ENCODE measurements around the gene SYNE1.
"Not testable (repeated sequence)": the region's sequence is repeated elsewhere in the genome, so short reads cannot be mapped to it uniquely, and the experiment has no call there.

SYNE1 gene

DNA sequence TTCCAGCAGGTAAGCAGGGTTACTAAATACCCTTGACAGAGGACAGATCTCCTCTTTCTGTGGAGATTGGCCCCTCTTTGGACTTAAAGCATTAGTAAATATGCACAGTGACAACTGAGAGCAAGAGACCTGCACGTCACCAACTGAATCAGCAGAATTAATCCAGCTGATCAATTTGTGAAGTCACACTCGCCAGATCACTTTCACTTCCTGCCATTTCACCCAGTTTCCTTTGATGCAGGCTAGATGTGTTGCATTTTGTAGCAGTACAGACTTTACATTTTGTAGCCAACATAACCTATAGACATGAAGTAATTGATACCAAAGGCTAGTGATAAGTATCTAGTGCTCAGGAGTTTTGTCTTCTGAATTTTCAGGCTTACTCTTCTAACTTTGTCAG, 11.9 kb downstream of the SYNE1 start:
- no peak for DNase-seq

DNA sequence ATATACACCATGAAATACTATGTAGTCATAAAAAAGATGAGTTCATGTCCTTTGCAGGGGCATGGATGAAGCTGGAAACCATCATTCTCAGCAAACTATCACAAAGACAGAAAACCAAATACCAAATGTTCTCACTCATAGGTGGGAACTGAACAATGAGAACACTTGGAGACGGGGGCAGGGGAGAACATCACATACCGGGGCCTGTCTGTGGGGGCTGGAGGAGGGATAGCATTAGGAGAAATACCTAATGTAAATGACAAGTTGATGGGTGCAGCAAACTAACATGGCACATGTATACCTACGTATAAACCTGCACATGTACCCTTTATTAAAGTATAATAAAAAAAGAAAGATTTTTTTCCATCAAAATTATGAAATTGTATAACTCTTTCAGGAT, 22.4 kb downstream of the SYNE1 start:
- not testable (repeated sequence) for DNase-seq

DNA sequence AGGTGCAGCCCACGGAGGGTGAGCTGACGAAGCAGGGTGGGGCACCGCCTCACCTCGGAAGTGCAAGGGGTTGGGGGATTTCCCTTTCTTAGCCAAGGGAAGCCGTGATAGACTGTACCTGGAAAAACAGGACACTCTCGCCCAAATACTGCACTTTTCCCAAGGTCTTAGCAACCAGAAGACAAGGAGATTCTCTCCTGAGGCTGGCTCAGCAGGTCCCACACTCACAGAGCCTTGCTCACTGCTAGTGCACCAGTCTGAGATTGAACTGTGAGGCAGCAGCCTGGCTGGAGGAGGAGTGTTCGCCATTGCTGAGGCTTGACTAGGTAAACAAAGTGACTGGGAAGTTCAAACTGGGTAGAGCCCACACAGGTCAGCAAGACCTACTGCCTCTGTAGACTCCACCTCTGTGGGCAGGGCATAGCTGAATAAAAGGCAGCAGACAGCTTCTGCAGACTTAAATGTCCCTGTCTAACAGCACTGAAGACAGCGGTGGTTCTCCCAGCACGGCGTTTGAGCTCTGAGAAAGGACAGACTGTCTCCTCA, 28.0 kb downstream of the SYNE1 start:
- DNase-seq = no peak

DNA sequence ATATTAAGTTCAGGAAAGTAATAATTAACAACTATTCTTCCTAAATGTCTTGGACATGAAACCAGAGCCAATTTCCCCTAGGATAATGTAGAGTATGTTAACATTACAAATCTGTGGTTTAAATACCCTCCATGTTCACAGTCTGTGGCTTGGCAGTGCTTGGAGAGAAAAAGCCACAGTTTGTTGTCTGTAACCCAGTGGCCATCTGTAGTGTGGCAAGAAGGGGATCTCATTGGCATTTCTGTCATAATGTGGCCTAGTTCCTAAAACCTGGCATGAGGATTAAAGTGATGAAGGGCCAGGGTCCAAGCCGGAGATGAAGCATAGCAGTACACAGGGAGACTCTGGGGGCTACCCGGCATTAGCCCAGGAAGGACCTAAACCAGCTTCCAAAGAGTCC, 31.2 kb downstream of the SYNE1 start:
- DNase-seq = no peak

DNA sequence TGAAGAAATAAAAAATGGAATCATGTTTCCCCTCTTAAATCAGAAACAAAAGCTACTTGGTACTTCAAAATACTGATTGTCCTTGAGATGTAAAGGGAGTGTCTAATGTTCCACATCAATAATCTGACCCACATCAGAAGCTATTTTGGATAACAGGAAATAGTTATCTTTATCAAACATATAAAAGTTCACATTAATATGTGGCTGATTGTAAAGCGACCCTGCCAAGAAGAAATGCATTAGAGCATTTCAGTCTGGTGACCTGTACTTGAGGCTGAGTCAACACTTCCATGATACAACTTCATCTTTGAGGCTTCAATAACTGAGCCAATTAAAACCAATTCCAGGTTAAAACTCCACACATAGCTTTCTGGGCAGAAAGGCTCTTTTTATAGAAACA, 31.8 kb downstream of the SYNE1 start:
- DNase-seq = no peak

DNA sequence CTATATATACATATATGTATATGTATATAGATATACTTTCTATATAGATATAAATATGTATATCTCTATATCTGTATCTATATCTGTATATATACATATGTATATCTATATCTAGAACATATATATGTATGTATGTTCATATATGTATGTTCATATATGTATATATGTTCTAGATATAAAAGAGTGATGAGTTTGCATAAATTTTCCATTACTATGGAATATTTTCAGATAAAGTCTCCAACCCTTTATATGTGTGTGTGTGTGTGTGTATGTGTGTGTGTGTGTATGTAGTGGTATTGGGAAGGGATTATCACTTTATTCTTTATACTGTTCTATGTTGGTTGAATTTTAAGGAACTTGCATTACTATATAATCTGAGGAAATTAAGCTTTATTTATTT, 33.3 kb downstream of the SYNE1 start:
- no peak for DNase-seq

DNA sequence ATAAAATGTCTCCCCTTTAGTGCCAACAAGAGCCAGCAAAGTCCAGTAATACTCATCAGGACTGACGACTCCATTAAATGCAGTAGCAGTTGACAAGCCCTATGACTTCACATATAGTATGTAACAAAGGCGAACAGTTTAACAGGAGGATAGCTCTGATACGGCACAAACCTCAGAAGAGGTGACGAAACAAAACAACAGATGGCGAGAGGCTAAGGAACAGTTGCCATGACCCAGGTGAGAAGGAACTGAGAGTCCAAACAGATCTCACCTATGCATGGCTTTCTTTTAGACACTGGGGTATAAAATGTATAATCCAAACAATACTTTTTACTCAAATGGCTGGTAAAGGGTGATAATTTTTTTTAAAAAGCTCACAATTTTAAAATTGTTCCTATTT, 37.1 kb downstream of the SYNE1 start:
- no peak for DNase-seq

DNA sequence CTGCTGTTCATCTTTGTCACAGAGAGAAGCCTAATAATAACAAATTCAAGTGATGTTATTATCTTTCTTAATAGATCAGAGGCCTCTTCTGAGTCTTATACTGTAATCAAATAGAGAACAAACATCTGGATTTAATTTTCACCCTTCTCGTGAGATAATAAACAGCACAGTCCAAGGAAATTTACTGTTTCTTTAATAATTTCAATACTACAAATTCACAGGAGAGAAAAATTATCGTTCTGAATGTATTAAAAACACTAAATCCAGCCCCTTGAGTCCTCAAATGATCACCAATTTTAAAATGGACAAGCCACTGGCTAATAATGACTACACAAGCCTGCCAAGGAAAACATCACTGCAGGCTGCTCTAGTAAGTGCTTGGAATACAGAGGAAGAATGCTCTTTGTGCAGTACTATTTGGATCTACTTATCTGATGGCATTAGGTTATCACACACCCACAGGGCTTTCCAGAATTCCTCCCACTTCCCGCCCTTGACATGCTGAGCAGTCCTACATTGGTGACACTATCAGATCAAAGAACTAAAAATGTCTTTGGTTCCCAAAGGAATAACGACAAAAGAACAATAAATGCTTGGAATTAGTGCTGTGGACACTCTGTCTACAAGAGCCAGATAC, 38.1 kb downstream of the SYNE1 start:
- no peak for DNase-seq

DNA sequence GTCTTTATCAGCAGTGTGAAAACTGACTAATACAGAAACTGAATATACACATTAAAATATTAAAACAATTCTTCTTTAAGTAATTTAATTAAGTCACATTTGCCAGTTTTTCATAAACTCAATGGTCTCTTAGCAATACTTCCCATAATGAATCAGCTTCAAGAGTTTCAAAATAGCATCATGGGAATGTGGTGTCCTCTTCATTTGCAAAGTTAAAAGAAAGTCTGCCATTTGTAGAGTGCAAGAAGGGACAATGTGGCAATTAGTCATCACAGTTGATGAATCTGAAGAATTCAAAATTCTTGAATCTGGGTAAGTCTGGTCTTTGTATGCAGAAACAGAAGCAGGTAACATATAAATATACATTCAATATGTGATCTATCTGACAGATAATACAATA, 38.7 kb downstream of the SYNE1 start:
- DNase-seq = no peak

DNA sequence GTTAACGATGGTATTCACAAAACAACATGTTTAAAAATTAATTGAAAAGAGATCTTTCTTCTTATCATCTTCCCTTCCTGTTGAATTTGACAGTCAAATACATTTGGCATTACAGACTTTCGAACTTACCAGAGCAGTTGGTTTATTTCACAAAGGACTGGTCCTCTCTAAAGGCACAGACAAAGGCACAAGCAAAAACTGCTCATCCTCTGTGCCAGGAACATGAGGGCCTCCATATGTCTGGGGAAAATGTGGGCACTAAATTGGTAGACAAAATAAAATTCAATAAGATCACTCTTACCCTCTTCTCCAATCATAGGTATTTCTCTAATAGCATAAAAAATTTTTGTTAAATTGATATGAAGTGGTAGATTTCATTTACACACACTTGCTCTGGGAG, 40.4 kb downstream of the SYNE1 start:
- no peak for DNase-seq

DNA sequence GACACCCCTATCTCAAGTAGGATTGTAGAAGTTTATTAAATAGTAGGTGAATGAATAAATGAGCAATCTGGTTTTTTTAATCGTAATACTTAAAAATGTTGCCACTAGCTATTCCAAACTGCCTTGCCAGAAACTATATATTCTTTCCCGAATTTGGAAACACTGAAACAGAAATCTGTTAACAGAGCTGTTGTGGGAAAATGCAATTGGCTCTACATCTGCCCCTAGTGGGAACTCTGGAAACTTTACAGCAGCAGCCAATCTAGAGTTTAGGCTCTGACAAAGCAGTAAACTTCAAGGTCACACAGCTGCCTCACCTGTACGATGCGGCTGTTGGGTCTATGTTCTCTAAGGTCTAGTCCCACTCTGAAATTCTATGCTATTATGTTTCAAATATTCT, 41.7 kb downstream of the SYNE1 start:
- no peak for DNase-seq

DNA sequence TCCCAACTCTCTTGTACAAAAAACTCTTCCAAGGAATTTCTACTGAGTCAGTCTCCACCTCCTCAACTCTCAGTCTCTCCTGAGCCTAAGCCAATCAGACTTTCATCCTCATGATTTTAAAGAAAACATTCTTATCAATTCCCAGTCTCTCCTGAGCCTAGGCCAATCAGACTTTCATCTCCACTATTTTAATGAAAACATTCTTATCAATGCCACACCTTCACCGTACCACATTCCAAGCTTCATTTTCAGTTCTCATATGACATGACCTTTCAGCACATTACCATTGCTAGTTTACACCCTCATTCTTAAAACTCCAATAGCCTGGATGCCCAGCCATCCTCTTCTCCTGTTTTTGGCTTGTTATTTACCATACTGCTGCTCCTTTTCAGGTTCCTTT, 42.5 kb downstream of the SYNE1 start:
- no peak for DNase-seq

DNA sequence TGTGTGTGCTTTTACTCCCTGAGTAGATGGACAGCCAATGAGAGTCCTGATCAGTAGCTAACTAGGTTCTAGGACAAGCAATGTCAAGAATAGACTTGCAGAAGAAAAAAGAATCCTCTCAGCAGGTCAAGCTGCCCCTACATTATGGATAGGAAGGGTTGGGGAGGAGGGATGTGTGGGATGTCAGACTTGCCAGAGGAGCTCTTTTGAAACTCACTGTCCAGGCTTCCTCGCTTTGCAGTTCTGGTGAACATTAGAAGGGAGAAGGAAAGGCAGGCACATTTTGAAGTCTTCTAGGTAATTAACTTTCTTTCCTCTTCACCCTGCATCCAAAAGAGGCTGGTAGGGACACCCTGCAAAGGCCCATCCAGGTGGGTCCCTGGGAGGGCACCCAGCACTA, 48.7 kb downstream of the SYNE1 start:
- no peak for DNase-seq

DNA sequence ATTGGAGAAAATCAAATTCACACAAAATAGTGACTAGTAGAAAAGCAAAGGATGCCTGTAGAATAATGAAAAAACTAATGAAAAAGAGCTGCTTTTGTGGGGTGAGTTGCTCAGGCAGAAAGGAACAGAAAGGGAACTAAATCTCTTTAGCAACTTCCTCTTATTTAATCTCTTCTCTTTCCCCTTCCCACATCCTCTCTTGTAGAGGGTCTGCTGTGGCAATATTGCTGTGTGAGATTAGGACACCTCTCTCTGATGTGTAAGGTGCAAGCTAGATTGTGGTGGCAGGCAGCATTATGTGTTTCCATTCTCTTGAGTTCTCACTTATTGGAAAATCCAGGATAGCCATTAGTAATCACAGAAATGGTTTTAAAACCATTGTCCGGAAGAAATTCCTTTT, 49.7 kb downstream of the SYNE1 start:
- no peak for DNase-seq

DNA sequence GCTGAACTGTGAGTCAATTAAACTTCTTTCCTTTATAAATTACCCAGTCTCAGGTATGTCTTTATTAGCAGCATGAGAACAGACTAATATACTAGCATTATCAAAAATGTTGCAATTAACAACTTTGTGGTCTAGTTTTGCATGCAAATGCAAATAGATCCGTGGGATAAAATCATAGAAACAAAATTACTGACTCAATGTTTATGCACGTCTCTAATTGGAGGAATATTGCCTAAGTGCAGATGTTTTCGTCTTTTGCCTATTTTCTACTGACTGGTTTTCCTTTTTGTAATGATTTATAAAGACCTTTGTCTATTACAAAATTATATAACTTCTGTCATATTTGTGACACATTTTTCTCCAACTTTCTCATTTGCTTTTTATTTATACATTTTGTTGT, 51.9 kb downstream of the SYNE1 start:
- no peak for DNase-seq

DNA sequence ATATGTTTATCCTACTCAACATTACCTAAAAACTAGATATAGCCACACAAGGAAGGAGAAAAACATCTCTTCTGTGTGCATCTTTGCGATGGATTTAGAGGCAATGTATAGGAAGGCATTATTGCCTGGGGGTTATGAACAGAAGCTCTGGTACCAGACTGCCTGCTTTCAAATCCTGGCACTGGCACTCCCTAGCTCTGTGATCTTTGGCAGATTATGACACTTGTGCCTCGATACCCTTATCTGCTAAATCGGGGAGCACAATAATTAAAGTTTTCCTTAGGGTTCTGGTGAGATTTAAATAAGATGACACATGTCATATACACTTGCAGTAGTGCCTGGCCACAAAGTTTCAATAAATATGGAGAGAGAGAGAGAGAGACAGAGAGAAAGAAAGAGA, 53.3 kb downstream of the SYNE1 start:
- no peak for DNase-seq

DNA sequence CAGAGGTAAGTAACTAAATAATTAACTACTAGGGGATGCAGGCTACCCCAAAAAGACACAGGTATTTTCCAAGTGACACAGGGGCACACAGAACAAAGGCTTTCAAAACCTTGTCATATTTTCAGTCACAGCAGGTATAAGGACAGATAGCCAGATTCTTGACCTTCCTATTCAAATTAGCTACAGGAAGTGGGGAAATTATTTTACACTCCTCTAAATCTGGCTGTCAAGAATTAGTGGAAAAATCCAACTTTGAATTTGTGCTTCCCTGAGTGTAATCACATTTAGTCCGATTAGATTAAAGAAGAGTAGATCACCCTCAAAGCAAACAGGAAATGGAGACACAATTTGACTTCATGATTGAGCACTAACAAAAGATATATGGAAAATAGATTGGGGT, 60.6 kb downstream of the SYNE1 start:
- DNase-seq = no peak

DNA sequence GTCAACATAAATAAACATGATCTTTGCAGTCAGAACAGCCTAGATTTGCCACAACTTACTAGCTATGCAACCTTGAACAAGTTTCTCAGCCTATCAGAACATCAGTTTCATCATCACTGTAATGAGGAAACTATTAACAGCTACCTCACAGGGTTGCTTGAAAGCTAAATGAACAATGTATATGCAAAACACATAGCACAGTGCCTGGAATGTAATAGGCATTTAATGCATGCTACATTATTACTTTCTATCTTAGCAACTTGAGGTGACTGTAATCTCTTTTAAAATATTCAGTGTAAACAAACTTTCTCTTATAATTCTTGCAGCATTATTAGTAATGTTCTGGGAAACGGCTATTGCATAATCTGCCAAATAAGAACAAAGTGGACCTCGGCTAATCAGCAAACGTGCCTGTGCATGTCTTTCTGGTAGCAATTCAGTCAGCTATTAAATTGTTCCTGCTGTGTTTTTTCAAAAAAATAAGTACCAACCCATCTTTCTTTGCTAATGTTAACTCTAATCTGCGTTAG, 61.5 kb downstream of the SYNE1 start:
- no peak for DNase-seq

DNA sequence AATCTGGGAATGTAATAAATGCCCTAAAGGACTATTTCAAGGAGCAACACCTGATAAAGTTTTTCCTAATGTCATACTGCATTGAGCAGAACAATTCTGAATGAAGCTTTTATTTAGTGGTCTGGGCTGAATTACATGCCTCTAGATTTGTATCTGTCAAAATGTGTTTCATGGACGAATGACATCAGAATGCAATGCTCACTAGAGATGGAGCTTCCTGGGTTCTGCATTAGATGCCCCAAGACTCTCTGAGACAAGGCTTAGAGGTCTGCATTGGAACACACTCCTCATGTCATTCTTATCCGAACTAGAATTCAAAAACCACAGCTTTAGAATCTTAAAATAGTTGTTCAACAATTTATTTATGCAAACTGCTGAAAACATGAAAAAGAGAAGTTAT, 62.0 kb downstream of the SYNE1 start:
- no peak for DNase-seq

DNA sequence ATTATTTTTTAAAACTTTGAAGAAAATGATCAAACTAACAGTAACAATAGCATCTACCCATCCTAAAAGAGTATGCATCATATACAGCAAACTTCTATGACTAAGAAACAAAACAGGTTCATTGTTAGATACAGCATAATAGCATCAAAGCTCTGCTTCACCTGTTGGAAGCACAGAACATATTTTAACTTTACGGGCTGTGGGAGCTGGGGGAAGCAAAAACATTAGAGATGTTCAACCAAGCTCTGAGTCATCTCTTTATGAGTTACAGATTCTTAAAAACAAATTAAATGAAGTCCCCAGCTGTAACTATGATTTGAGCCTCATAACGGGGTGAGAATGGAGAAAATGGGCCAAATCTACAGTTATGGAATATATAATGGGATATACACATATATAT, 63.4 kb downstream of the SYNE1 start:
- no peak for DNase-seq

DNA sequence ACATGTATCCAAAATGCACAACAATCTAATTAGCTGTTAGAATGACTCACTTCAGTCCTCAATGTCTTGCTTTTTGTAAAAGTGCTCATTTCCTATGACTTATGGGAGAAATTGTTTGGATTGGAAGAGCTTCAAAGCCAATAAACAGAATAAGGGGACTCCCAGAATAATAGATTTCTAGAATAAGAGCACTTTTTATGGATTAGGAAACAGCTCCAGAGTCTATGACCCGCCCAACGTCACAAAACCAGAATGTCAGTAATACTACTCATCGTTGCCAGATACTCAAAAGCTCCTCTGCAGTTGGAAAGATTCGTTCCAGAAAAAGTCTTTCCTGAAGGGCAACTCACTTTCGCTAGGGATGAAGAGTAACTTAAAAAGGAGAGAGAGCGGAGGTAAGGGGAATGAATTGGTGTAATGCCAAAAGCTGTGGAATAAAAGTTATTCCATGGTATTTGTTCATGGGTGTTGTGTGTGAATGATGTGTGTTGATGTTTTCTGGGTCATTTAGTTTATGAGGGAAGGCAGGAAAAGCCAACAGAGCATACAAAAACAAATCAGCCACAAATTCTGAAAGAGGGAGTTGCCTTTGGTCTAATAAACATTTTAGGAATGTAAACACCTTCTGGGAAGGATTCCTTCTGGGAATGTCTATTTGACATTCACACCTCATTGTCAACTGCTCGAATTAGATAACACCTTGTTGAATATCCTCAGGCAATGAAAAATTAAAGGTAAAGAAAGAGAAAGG, 64.6 kb downstream of the SYNE1 start:
- no peak for DNase-seq

DNA sequence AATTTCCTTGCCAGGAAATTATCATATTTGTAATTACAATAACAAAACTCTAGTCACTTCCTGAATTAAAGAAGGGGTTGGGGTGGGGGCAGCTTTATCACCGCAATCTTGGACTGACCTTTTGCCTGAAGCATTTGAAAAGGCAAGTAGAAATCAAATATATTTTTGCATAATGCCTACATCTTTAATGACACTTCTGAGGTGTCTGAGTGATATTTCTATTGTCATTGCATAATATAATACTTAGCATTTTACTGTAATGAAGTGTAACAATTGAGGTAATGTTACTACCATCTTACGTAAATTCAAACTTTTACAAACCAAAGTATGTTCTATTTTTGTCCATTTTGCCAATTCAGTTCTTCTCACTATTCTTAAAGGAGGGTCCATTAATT, 65.2 kb downstream of the SYNE1 start:
- DNase-seq = no peak

DNA sequence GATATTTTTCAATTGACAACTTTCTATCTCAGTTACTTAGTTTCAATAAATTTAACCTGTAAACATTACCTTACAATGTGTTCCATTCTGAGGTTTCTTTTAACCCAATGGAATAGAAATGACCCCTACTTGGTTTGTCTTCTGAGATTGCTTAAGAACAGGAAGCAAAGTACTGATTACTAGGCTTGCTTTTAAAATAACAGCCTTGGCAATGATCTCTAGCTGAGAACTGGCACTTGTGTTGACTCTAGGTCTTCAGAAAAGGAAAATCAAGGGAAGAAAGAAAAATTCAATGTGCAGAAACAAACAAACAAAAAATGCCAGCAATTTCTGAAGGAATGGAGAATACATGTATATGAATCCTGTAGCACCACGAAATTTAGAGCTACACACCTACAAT, 66.1 kb downstream of the SYNE1 start:
- no peak for DNase-seq

DNA sequence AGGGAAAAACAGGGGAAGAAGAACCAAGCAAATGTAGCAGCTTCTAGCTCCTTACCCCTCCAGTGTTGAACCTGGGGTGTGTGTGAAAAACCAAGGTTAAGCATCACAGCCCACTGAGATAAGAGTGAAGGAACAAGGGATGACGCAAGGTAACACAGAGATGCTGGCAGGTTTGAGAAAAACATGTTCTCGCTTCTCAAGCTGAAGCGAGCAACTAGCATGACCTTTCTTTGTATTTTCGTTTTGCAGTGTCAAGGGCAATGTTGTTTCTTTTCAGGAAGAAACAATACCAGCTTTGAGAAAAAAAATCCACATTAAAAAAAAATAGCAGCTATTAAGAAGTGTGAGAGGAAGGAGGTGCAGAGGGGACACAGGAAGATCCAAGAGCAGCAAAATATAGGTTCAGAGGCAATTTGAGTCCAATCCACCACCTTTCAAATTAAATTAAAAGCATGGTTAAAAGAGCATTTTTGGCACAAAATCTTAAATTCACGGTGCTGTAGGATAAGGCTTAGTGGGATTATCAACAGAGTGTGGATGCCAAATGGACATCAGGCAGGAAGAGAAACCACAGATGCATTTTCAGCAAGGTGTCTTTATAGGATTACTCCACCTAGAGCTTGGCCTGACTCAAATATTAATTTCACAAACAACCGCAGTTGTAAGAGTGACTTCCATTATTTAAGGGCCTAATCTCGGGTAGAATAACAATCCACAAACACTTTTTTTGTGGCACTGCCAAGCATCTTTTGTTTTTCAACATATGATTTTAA, 70.9 kb downstream of the SYNE1 start:
- no peak for DNase-seq

Data from CD4-positive, alpha-beta T cell treated with Interleukin-17A for 4 hours (primary cell).